DOHH2 (cell line): ENCODE results near the gene ATRN.

ENCODE experiments used
- H3F3A ChIP-seq: fragments of 200-600 bp; sonication (generic), shearing (Covaris generic); 2 replicates; pipeline ENCODE4 v1.6.0; 2016; ENCODE audit warnings: antibody characterized with exemption, mild to moderate bottlenecking; ENCODE audit not compliant: control insufficient read depth, insufficient read depth
- H3K27ac ChIP-seq: fragments of 200-600 bp; sonication (generic); 2 replicates; pipeline ENCODE4 v1.5.1; 2014; ENCODE audit warnings: low read depth, mild to moderate bottlenecking, low read length, moderate library complexity
- H3K27me3 ChIP-seq: fragments of 200-600 bp; sonication (generic); 2 replicates; pipeline ENCODE4 v1.6.1; 2014; ENCODE audit warnings: mild to moderate bottlenecking, low read length, mixed read lengths; ENCODE audit not compliant: control insufficient read depth
- H3K36me3 ChIP-seq: fragments of 200-600 bp; sonication (generic); 2 replicates; pipeline ENCODE4 v1.6.1; 2014; ENCODE audit warnings: mild to moderate bottlenecking, low read length, moderate library complexity, mixed read lengths; ENCODE audit not compliant: control insufficient read depth
- H3K4me1 ChIP-seq: fragments of 200-600 bp; sonication (generic); 2 replicates; pipeline ENCODE4 v1.6.1; 2014; ENCODE audit warnings: mild to moderate bottlenecking, low read length, mixed read lengths; ENCODE audit not compliant: control insufficient read depth
- H3K4me2 ChIP-seq: fragments of 200-600 bp; sonication (generic); 2 replicates; pipeline ENCODE4 v1.6.0; 2014; ENCODE audit warnings: mild to moderate bottlenecking, low read length, moderate library complexity
- H3K4me3 ChIP-seq: fragments of 200-600 bp; sonication (generic); 2 replicates; pipeline ENCODE4 v1.5.1; 2014; ENCODE audit warnings: mild to moderate bottlenecking, low read length, mixed read lengths
- H3K79me2 ChIP-seq: fragments of 200-600 bp; sonication (generic); 2 replicates; pipeline ENCODE4 v1.6.1; 2014; ENCODE audit warnings: mild to moderate bottlenecking, low read length, mixed read lengths; ENCODE audit not compliant: control insufficient read depth
- H3K9me2 ChIP-seq: fragments of 200-600 bp; sonication (generic); replicated peaks from 2 replicates; pipeline ENCODE4 v1.6.1; 2014; ENCODE audit warnings: mild to moderate bottlenecking, low read length, mixed read lengths; ENCODE audit not compliant: control insufficient read depth
- H3K9me3 ChIP-seq: fragments of 200-600 bp; sonication (generic); 2 replicates; pipeline ENCODE4 v1.6.1; 2014; ENCODE audit warnings: antibody characterized with exemption, low read length, mixed read lengths; ENCODE audit not compliant: control insufficient read depth, insufficient read depth
- H4K20me1 ChIP-seq: fragments of 200-600 bp; sonication (generic); 2 replicates; pipeline ENCODE4 v1.6.0; 2014; ENCODE audit warnings: low read depth, mild to moderate bottlenecking, antibody characterized with exemption, low read length, moderate library complexity; ENCODE audit not compliant: control insufficient read depth, insufficient read depth
- EZH2phosphoT487 ChIP-seq: fragments of 200-600 bp; sonication (generic); IDR thresholded peaks from 2 replicates; pipeline ENCODE4 v1.6.1; 2017; ENCODE audit warnings: borderline replicate concordance, mild to moderate bottlenecking, antibody characterized with exemption, low read length, moderate library complexity, mixed read lengths
- TF ChIP-seq, protein P1 (sequence below): fragments of 200-600 bp; sonication (generic); IDR thresholded peaks from one replicate; pipeline ENCODE4 v1.5.1; 2014; ENCODE audit warnings: antibody characterized with exemption, mild to moderate bottlenecking, low read depth, low read length; ENCODE audit not compliant: poor library complexity, severe bottlenecking

The ATRN gene

DNA sequence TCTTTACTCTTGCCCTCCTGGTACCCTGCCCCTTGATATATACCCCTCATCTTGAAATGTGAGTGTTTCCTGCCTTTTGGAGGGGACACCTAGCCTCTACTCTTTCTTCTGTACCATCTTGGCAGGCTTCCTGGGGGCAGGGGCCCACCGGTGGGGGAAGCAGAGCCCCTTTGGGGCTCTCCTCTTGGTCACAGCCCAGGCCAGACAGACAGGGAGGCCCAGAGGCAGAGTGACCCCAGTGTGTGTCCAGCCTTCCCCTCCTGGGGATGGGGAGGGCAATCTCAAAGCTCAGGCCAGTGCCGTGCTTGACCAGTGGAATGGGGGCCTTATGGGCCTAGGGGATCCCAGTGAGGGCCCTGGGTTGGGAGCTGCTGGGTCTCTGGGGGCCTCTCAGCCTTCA, 207.4 kb downstream of the ATRN start:
- peaks cover 3% of the 10 kb centered on the region; the same call in 1 of the 2 replicates for H3K27me3 ChIP-seq

DNA sequence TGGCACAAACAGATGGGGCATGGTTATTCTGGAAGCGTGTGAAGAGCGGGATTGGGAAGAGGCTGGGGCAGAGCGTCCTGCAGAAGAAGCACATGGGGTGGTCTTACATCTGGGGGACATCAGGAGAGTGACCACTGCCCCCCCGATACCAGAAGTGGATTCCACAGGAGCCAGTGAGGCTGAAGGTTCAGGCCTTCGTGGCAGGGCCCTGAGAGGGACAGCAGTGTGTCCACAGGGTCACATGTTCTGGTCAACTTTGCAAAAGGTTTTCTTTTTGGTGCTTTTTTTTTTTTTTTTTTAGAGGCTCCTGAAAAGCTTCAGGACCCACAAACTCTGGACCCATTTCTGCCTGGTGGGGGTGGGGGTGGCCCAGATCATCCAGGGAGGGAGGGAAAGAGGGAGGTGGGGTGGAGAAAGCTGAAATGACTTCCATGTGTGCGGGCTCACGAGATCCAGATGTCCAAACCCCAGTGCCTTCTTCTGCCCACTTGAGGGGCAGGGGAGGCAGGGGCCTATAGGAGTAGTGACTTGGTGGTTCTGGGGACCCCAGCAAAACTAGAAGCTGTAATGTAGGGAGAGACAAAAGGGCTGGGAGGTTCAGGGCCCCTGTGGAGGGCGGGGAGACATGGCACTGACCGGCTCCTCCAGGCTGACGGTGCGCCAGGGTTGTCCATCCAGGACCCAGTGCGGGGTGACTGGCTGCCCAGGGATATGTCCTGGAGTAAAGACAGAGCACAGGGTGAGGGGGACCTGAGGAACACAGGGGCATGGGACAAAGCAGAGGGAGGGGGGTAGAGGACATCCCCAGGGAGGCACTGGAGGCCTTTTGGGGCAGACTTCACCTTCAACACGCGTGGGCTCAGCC, 208.3 kb downstream of the ATRN start:
- Histone ChIP-seq H3K4me2 (no peak overlapping the region), H3K9me2 (no peaks in the 10 kb centered on the region), H3K27me3 (peaks cover 3% of the 10 kb centered on the region; the same call in 1 of the 2 replicates), H3K36me3 (no peaks in the 10 kb centered on the region), H3K9me3 (no peaks in the 10 kb centered on the region), H3K4me3 (no peak overlapping the region), H3K79me2 (no peaks in the 10 kb centered on the region), H3K27ac (no peak overlapping the region), H3F3A (no peaks in the 10 kb centered on the region), H3K4me1 (no peaks in the 10 kb centered on the region; the same call in 1 of the 2 replicates), H4K20me1 (no peaks in the 10 kb centered on the region)
- no peak for TF ChIP-seq EZH2phosphoT487
- TF ChIP-seq, protein P1, sequence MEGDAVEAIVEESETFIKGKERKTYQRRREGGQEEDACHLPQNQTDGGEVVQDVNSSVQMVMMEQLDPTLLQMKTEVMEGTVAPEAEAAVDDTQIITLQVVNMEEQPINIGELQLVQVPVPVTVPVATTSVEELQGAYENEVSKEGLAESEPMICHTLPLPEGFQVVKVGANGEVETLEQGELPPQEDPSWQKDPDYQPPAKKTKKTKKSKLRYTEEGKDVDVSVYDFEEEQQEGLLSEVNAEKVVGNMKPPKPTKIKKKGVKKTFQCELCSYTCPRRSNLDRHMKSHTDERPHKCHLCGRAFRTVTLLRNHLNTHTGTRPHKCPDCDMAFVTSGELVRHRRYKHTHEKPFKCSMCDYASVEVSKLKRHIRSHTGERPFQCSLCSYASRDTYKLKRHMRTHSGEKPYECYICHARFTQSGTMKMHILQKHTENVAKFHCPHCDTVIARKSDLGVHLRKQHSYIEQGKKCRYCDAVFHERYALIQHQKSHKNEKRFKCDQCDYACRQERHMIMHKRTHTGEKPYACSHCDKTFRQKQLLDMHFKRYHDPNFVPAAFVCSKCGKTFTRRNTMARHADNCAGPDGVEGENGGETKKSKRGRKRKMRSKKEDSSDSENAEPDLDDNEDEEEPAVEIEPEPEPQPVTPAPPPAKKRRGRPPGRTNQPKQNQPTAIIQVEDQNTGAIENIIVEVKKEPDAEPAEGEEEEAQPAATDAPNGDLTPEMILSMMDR: no peak

More for the DNA sequence above, 207.4 kb downstream of the ATRN start:
- H3K4me1 ChIP-seq: no peaks in the 10 kb centered on the region; the same call in 1 of the 2 replicates
- H3K36me3 ChIP-seq: no peaks in the 10 kb centered on the region
- H4K20me1 ChIP-seq: no peaks in the 10 kb centered on the region
- H3K4me3 ChIP-seq: no peak overlapping the region
- no peak overlapping the region for H3K27ac ChIP-seq
- no peak for TF ChIP-seq EZH2phosphoT487
- TF ChIP-seq, protein P1: no peak
- no peaks in the 10 kb centered on the region for H3K9me3 ChIP-seq
- H3K9me2 ChIP-seq: no peaks in the 10 kb centered on the region
- no peak overlapping the region for H3K4me2 ChIP-seq
- no peaks in the 10 kb centered on the region for H3F3A ChIP-seq
- H3K79me2 ChIP-seq: no peaks in the 10 kb centered on the region

DNA sequence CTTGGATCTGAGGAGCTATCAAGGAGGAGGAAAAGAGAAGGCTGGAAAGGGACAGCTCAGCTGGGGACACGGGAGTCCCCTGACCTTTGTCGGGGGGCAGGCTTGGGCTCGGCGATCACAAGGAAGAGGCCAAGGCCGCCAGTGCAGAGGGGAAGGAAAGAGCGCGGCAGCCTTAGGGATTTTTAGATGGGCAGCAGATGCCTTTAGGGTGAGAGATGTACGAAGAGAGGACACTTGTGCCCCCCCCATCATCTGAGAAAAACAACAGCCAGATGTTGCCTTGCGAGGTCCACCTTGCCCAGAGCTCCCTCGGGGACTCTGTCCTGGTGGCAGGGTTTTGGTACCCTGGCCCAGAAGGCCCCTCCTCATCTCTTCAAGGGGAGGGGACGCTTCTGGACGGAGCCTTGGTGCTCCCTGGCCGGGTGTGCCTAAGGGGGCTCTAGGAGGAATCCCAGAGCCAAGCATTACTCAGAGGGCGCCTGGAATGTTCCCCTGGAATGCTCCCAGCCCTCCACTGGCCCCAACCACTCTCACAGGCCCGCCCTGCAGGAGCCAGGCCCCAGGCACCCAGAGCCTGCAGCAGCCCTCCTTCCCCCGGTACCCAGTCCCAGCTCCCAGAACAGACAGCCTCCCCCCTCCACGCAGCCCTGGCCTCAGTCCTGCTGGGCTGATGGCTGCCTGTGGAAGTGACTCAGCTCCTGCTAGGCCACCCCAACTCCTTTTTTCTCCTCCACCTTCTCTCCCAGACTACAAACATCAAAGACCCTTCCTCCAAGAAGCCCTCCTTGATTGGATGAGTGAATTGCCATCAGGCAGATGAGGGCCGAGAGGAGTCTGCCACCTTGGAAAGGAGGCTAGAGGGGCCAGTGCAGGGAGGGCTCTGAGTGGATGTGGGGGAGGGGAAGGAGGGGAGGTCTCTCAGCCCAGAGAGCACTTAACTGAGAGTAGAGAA, 209.2 kb downstream of the ATRN start:
- TF ChIP-seq EZH2phosphoT487: no peak
- TF ChIP-seq, protein P1: no peak
- H3K79me2 ChIP-seq: no peaks in the 10 kb centered on the region
- no peaks in the 10 kb centered on the region for H4K20me1 ChIP-seq
- no peaks in the 10 kb centered on the region for H3K36me3 ChIP-seq
- no peak overlapping the region for H3K4me2 ChIP-seq
- no peaks in the 10 kb centered on the region; the same call in 1 of the 2 replicates for H3K4me1 ChIP-seq
- no peaks in the 10 kb centered on the region for H3F3A ChIP-seq
- H3K27ac ChIP-seq: no peak overlapping the region
- no peak overlapping the region for H3K4me3 ChIP-seq
- no peaks in the 10 kb centered on the region for H3K9me2 ChIP-seq
- H3K9me3 ChIP-seq: no peaks in the 10 kb centered on the region
- H3K27me3 ChIP-seq: peaks cover 3% of the 10 kb centered on the region; the same call in 1 of the 2 replicates
